IMR-90 (cell line): ENCODE measurements around the gene PLXNA1. TPM values are rescaled to one million over a fixed set of nuclear protein-coding genes. Genes with fewer than 3 reads are reported as not detected.

ENCODE experiments used
- ATAC-seq: fragments of 200-7000 bp; cut with Tn5 transposase; 2 replicates; pipeline ENCODE4 v1.9.1; 2020; ENCODE audit warnings: low read depth, mild to moderate bottlenecking, moderate library complexity
- BruUV-seq: library from RNA; stranded (reverse); fragments of 400-500 nt; replicated peaks from 2 replicates; lab custom pipeline; 2021; lab: Mats Ljungman, UMichigan
- CTCF ChIA-PET: fragments of 300-600 bp; formaldehyde crosslinking; extraction: SDS; loops from one replicate; lab custom pipeline; 2021; ENCODE audit warnings: antibody characterized with exemption; lab: Yijun Ruan, JAX
- POLR2A ChIA-PET: fragments of 300-600 bp; sonication (Branson Sonifier 250); formaldehyde crosslinking; loops from one replicate; lab custom pipeline; 2022; ENCODE audit warnings: antibody characterized with exemption; ENCODE audit not compliant: unreplicated experiment; lab: Charles Lee
- DNase-seq: peaks from one replicate; pipeline ENCODE4 v3.0.0; 2013
- H2AFZ ChIP-seq: replicated peaks from 2 replicates; pipeline ENCODE3; 2013; ENCODE audit warnings: low read length, mild to moderate bottlenecking; ENCODE audit not compliant: poor library complexity
- H2AK5ac ChIP-seq: 2 replicates; pipeline ENCODE4 v1.6.1; 2013; ENCODE audit warnings: low read depth, low read length, inconsistent platforms
- H2AK9ac ChIP-seq: replicated peaks from 2 replicates; pipeline ENCODE3; 2013; ENCODE audit warnings: mild to moderate bottlenecking, low read depth, low read length, moderate library complexity; ENCODE audit not compliant: poor library complexity
- H2BK120ac ChIP-seq: 2 replicates; pipeline ENCODE4 v1.6.1; 2013; ENCODE audit warnings: low read depth, low read length, inconsistent platforms
- H2BK15ac ChIP-seq: 3 replicates; pipeline ENCODE4 v1.6.1; 2013; ENCODE audit warnings: low read depth, low read length, inconsistent platforms
- H2BK20ac ChIP-seq: 2 replicates; pipeline ENCODE4 v1.6.1; 2013; ENCODE audit warnings: low read depth, mild to moderate bottlenecking, inconsistent platforms, low read length, moderate library complexity
- H2BK5ac ChIP-seq: 2 replicates; pipeline ENCODE4 v1.6.1; 2013; ENCODE audit warnings: mild to moderate bottlenecking, low read depth, low read length, inconsistent platforms; ENCODE audit not compliant: poor library complexity, severe bottlenecking
- H3K14ac ChIP-seq: replicated peaks from 2 replicates; pipeline ENCODE4 v1.6.1; 2013; ENCODE audit warnings: low read depth, low read length, inconsistent platforms
- H3K18ac ChIP-seq: 2 replicates; pipeline ENCODE4 v1.6.1; 2013; ENCODE audit warnings: low read depth, low read length, control low read depth
- H3K23ac ChIP-seq: 2 replicates; pipeline ENCODE4 v1.6.1; 2013; ENCODE audit warnings: low read depth, low read length, inconsistent platforms
- H3K27ac ChIP-seq: 2 replicates; pipeline ENCODE4 v1.5.1; 2013; ENCODE audit warnings: mild to moderate bottlenecking, control low read depth, low read length; ENCODE audit not compliant: insufficient read depth
- H3K27me3 ChIP-seq: 2 replicates; pipeline ENCODE4 v1.6.1; 2013; ENCODE audit warnings: low read length; ENCODE audit not compliant: control insufficient read depth, insufficient read depth
- H3K36me3 ChIP-seq: 2 replicates; pipeline ENCODE4 v1.6.1; 2013; ENCODE audit warnings: low read length, mixed read lengths; ENCODE audit not compliant: control insufficient read depth, insufficient read depth
- H3K4ac ChIP-seq: 2 replicates; pipeline ENCODE4 v1.6.1; 2013; ENCODE audit warnings: low read depth, low read length, inconsistent platforms
- H3K4me1 ChIP-seq: 2 replicates; pipeline ENCODE4 v1.6.1; 2013; ENCODE audit warnings: low read length, mixed read lengths; ENCODE audit not compliant: control insufficient read depth, insufficient read depth
- H3K4me2 ChIP-seq: 2 replicates; pipeline ENCODE4 v1.6.1; 2013; ENCODE audit warnings: low read depth, mild to moderate bottlenecking, control low read depth, low read length, moderate library complexity
- H3K4me3 ChIP-seq: 2 replicates; pipeline ENCODE4 v1.5.1; 2013; ENCODE audit warnings: low read depth, mild to moderate bottlenecking, control low read depth, low read length, moderate library complexity; ENCODE audit not compliant: insufficient read depth
- H3K56ac ChIP-seq: 2 replicates; pipeline ENCODE4 v1.6.1; 2013; ENCODE audit warnings: low read length, inconsistent platforms; ENCODE audit not compliant: insufficient read depth; ENCODE audit errors: extremely low read depth
- H3K79me1 ChIP-seq, 2 experiments: 2 replicates each; pipeline ENCODE4 v1.6.1; 2013; ENCODE audit warnings: low read length in 2 of 2, inconsistent platforms in 1 of 2, low read depth in 1 of 2
- H3K9ac ChIP-seq: 2 replicates; pipeline ENCODE4 v1.6.1; 2013; ENCODE audit warnings: low read depth, low read length, control low read depth
- H3K9me1 ChIP-seq: 2 replicates; pipeline ENCODE4 v1.6.1; 2013; ENCODE audit warnings: low read length, inconsistent platforms; ENCODE audit not compliant: insufficient read depth
- H3K9me3 ChIP-seq: 2 replicates; pipeline ENCODE4 v1.6.1; 2013; ENCODE audit warnings: low read length; ENCODE audit not compliant: control insufficient read depth, insufficient read depth
- H4K20me1 ChIP-seq: 2 replicates; pipeline ENCODE4 v1.6.1; 2013; ENCODE audit warnings: low read length, inconsistent platforms; ENCODE audit not compliant: insufficient read depth
- H4K5ac ChIP-seq: 2 replicates; pipeline ENCODE4 v1.6.1; 2013; ENCODE audit warnings: mild to moderate bottlenecking, low read depth, low read length, control low read depth
- H4K8ac ChIP-seq, 2 experiments: 2 replicates each; pipeline ENCODE4 v1.6.1; 2013; ENCODE audit warnings: low read depth in 2 of 2, low read length in 2 of 2, control low read depth in 1 of 2, inconsistent platforms in 1 of 2
- H4K91ac ChIP-seq: 2 replicates; pipeline ENCODE4 v1.6.1; 2013; ENCODE audit warnings: low read depth, low read length, inconsistent platforms; ENCODE audit not compliant: insufficient read depth
- CHD1 ChIP-seq: IDR thresholded peaks from 2 replicates; pipeline ENCODE4 v1.6.1; 2012; ENCODE audit warnings: low read depth, low read length, improper control_type of control experiment
- MAZ ChIP-seq: IDR thresholded peaks from 2 replicates; pipeline ENCODE4 v1.6.1; 2012; ENCODE audit warnings: low read depth, mild to moderate bottlenecking, low read length, improper control_type of control experiment, moderate library complexity, borderline replicate concordance
- RAD21 ChIP-seq: IDR thresholded peaks from 2 replicates; pipeline ENCODE4 v1.6.1; 2012; ENCODE audit warnings: low read length, improper control_type of control experiment
- RFX5 ChIP-seq: IDR thresholded peaks from 2 replicates; pipeline ENCODE4 v1.8.0; 2012; ENCODE audit warnings: low read depth, mild to moderate bottlenecking, low read length, moderate library complexity
- WGBS, 2 experiments: methylation state at CpG; one replicate each; pipeline versions ENCODE4 v1.1.5 to v1.1.7; 2013; ENCODE audit warnings: missing lambda C conversion rate in 2 of 2; ENCODE audit not compliant: insufficient read length in 1 of 2; ENCODE audit errors: extremely low coverage in 2 of 2; 5-methylcytosine and 5-hydroxymethylcytosine counted together
- dilution Hi-C: fragments of 300-500 bp; cut with HindIII; formaldehyde crosslinking; loops from one replicate; pipeline ENCODE4 v1.14.3; 2018; ENCODE audit warnings: low sequenced_read_pairs; ENCODE audit not compliant: unreplicated experiment
- in situ Hi-C: fragments of 300-500 bp; cut with MboI; formaldehyde crosslinking; loops from 3 replicates; pipeline ENCODE4 v1.14.3; 2019; ENCODE audit warnings: low sequenced_read_pairs, inconsistent platforms, mixed read lengths
- intact Hi-C: fragments of 100-400 bp; cut with micrococcal nuclease; formaldehyde crosslinking; loops from 2 replicates; pipeline ENCODE4 v1.10.0; 2022
- polyA plus RNA-seq, 3 experiments: library from polyadenylated mRNA; depleted of rRNA; stranded (reverse); fragments of >200 nt; gene quantifications; 2 replicates each; pipeline ENCODE4 v1.2.3, GENCODE V29; 2012; ENCODE audit warnings: low replicate concordance in 1 of 3
- total RNA-seq: library from RNA; depleted of rRNA; stranded (reverse); fragments of >200 nt; gene quantifications from 2 replicates; pipeline ENCODE4 v1.2.3, GENCODE V29; 2012

PLXNA1 gene
- total and polyA plus RNA-seq, 2 of the 4 experiments (the other 2 are of a cell fraction) = 13.6 to 49.4 TPM

DNA sequence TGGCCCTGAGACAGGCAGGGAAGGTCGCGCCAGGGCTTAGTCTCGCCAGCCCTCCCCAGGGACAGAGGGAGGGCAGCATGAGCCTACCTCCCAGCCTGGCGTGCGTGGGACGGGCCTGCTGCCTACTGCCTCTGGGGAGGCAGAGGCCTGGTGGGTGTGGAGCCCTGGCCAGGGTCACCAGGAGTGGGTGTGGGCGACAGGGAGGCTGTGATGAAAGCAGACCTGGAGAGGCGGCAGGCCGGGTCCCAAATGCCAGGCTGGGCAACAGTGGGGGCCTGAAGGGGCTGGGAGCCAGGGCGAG is 33.1 kb downstream of the PLXNA1 start:
- dilution Hi-C loops = no loop called here
- Histone ChIP-seq H3K4me1 (peaks cover 18% of the 10 kb centered on the region), H3K56ac (no peak overlapping the region), H3K27me3 (no peaks in the 10 kb centered on the region), H2BK20ac (no peak overlapping the region), H2BK15ac (no peak overlapping the region), H3K4me2 (no peak overlapping the region), H3K36me3 (peaks cover 75% of the 10 kb centered on the region), H2BK5ac (no peak overlapping the region), H3K79me1 (peaks cover 3 to 29% of the 10 kb centered on the region in 2 experiments; a peak in 2 of 4 replicates), H3K4ac (no peak overlapping the region), H2BK120ac (no peak overlapping the region), H3K23ac (no peak overlapping the region), H4K91ac (no peak overlapping the region), H3K9ac (no peak overlapping the region), H2AK9ac (no peak overlapping the region), H4K5ac (no peak overlapping the region), H3K9me3 (no peaks in the 10 kb centered on the region), H4K8ac (no peak overlapping the region), H3K14ac (no peak overlapping the region), H4K20me1 (peaks cover 5% of the 10 kb centered on the region; the same call in 1 of the 2 replicates), H2AFZ (no peak overlapping the region), H3K9me1 (peaks cover 5% of the 10 kb centered on the region), H3K18ac (no peak overlapping the region), H3K27ac (no peak overlapping the region), H2AK5ac (no peak overlapping the region), H3K4me3 (no peak overlapping the region)
- ATAC-seq = no peak
- intact Hi-C loops = no loop called here
- no TSS peak for BruUV-seq
- TF ChIP-seq RFX5 (no peak), MAZ (no peak), RAD21 (no peak), CHD1 (no peak)
- WGBS, 2 experiments = 94% methylated on average over 6 of the region's 10 CpGs; no CpG with 5 or more reads in 1 of the 2 experiments
- DNase-seq = no peak
- POLR2A ChIA-PET = no interaction called here
- in situ Hi-C loops = no loop called here
- CTCF ChIA-PET = interaction anchor here (0.6 kb wide), 1 partner anchor 41 kb away, joined by 3 read pairs; no protein-coding TSS in a partner anchor
